ENCODE results near the gene TGM5.
"Not testable (repeated sequence)": the region's sequence is repeated elsewhere in the genome, so short reads cannot be mapped to it uniquely, and the experiment has no call there.

TGM5 gene

GRCh38 chr15:43266834-43267233 lies at the start of gene TGM5:
TGM5 (minus strand) TSS chr15:43266928; CDS start chr15:43266849, 79 bp downstream.
- DNase-seq (ENCODE audit: low spot score), result no peak
- FAIRE-seq, result no peak

DNA sequence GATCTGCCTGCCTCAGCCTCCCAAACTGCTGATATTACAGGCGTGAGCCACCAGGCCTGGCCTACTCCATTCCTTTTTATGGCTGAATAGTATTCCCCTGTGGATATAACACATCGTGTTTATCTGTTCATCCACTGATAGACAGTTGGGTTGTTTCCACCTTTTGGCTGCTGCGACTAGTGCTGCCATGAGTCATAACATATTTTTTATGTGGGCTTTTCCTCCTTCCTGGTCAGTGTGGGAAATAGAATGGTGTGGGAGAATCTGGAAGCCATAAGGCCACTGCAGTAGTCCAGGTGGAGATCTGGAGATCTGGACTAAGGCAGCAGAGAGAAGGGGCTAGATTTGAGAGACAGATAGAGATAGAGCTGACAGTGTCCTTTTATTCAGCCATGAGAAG lies 47.4 kb upstream of the TGM5 start:
- no peak for FAIRE-seq
- no peak for DNase-seq (ENCODE audit: low spot score)

DNA sequence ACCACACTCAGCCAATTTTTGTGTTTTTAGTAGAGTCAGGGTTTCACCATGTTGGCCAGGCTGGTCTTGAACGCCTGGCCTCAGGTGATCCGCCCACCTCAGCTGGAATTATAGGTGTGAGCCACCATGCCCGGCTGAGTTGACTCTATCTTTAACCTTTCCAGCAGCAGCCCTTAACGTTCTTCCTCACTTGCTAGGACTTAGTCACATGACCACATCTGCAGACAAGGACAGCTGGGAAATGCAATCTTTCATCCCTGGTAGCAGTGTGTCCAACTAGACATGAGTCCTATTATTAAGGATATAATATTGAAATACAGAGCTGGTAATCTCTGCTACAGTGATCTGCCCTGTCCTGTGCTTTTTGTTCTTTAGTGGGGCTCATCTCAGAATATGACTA lies 45.6 kb upstream of the TGM5 start:
- FAIRE-seq, result no peak
- no peak for DNase-seq (ENCODE audit: low spot score)

DNA sequence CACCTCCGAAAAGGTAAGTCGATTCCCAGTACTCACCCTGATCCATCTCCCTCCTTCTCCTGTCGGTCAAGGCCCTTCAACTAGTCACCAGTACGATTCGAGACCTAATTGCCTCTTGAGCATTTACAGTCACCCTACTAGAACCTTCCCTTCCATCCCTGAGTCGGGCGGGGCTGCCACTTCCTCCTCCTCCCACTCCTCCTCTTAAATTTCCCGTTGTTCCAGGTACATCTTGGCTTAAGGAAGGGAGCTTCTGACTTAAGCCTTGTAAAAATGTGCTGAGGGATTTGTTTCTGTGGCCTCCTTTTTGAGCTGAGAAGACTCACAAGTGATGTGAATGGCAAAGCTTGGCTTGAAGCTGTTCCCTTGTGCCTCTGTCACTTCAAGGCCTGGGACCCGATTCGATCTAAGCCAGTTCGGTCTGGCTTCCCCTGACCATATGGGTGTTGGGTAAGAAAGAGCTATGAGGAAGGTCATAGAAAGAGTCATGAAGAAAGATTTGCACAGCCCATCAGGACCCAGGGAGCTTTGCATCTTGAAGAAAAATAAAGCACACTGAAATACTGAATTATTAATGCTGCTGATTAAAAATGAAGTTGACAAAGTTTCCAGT lies 35.6 kb upstream of the TGM5 start, which contains the start of gene TGM7:
TGM7 (minus strand) TSS at position 51 of the 613 bp plus-strand sequence.
- FAIRE-seq (no peak), DNase-seq (ENCODE audit: low spot score) (no peak)

- FAIRE-seq (no peak), DNase-seq (ENCODE audit: low spot score) (no peak)
Observed at GRCh38 chr15:43299884-43300283, 33.2 kb upstream of the TGM5 start.

GRCh38 chr15:43299411-43299810 lies 32.7 kb upstream of the TGM5 start:
- DNase-seq (ENCODE audit: low spot score) (no peak), FAIRE-seq (no peak)

GRCh38 chr15:43294091-43294706 lies 27.5 kb upstream of the TGM5 start:
- no peak for DNase-seq (ENCODE audit: low spot score)
- no peak for FAIRE-seq

DNA sequence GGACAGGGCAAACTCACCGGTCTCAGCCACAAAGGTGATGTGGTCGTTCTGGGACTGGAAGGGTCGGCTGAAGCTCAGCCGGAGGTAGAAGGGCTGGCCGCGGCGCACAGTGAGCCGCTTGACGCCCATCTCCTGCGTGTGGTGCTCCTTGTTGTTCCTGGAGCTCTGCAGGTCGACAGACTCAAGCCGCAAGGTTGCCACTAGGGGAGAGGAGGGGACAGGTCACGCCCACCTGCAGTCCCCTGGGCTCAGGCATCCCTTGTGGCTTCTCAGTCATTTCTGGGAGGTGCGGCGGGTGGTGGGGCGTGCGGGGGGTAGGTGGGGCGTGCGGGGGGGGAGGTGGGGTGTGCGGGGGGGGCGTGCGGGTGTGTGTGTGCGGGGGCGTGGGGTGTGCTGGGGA lies 26.7 kb upstream of the TGM5 start:
- FAIRE-seq (no peak), DNase-seq (ENCODE audit: low spot score) (no peak)

- FAIRE-seq (no peak), DNase-seq (ENCODE audit: low spot score) (no peak)
Observed at GRCh38 chr15:43292375-43293078, 25.8 kb upstream of the TGM5 start.

DNA sequence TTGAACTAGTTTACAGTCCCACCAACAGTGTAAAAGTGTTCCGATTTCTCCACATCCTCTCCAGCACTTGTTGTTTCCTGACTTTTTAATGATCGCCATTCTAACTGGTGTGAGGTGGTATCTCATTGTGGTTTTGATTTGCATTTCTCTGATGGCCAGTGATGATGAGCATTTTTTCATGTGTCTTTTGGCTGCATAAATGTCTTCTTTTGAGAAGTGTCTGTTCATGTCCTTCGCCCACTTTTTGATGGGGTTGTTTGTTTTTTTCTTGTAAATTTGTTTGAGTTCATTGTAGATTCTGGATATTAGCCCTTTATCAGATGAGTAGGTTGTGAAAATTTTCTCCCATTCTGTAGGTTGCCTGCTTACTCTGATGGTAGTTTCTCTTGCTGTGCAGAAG lies 22.9 kb upstream of the TGM5 start:
- FAIRE-seq; DNase-seq (ENCODE audit: low spot score): not testable (repeated sequence)

- no peak for DNase-seq (ENCODE audit: low spot score)
- FAIRE-seq, result no peak
Observed at GRCh38 chr15:43287254-43287653, 20.5 kb upstream of the TGM5 start.

DNA sequence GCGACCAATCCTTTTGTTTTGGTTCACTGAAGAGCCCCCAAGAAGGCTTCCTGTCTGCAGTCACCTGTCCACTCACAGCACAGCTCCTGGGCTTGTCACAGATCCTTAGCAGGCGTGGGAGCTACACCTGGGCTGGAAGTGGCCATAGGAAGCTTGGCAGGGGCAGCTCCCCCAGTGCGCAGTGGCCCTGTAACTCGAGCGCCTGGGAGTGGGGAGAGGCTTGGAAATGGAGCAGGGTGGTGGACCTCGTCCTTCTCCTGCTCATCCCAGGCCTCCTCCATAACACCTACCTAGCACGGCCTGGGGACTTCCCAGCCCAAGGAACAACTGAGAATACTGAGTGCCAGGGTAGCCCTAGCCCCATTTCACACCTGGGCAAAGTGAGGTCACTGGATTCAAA lies 19.3 kb upstream of the TGM5 start:
- FAIRE-seq (no peak), DNase-seq (ENCODE audit: low spot score) (no peak)

DNA sequence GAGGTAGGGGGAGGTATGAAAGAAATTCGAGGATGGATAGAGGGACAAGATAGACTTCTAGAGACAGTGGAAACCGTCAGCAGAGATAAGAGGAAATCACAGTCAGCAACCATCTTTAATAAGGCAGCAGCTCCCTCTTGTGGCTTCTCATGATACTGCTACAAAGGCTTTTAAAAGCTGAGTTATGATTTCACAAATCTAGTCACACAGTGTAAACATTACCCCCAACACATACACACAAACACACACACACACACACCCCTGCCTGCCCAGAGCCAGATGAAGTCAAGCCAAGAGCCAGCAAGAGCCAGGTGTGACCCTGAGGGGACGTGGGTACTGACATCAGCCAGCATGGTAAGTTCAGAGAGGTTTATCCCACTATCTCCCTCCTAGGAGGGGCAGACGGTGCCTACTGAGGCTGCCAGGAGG lies 18.9 kb upstream of the TGM5 start:
- no peak for FAIRE-seq
- DNase-seq (ENCODE audit: low spot score), result peak; percentile 66

DNA sequence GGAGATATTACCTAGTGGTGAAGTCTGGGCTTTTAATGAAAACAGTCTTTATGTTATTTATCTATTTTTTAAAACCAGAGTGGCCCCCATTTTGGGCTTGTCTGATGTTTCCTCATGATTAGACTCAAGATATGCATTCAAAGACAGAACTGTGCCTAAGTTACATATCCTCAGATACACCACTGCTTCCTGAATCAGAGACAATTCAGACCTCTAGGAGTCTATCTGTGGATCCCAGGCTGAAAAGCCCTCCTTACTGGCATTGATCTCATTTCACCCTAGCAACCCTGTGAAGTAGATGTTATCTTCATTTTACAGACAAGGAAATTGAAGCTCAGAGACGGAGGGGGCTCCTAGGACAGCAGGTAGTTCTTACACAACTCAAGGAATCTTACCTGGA lies 16.8 kb upstream of the TGM5 start:
- no peak for FAIRE-seq

DNA sequence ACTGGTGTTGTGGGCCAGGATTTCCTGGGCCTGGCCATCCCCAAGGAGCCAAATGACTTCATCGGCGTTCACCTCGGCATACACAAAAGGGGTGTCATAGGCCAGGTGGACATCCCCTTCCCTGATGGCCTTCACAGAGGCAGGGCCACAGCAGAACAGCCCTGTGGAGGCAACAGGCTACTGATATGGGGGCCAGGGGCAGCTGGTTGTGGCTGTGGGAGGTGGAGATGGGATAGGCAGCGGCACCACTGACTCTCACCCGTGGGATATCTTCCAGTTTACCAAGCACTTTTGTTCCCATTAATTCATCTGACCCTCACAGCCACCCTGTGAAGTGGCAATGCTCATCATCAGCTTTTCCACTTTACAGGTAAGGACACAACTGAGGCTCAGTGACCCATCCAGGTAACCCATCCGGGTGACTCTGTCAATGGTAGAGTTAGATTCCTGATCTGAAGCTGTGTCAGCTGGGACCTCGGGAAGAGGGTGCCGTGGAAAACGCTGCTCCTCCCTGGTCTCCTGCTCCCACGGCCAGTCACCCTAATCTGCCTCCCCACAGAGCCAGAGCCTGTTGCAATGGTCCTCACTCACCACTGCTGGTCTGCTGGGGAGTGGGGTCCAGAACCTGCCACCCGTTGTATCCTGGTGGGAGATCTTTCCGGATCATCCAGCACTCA lies 15.3 kb upstream of the TGM5 start:
- FAIRE-seq, result no peak
- no peak for DNase-seq (ENCODE audit: low spot score)

More for the DNA sequence above, 16.8 kb upstream of the TGM5 start:
- no peak for DNase-seq (ENCODE audit: low spot score)

- no peak for FAIRE-seq
Observed at GRCh38 chr15:43280996-43281395, 14.3 kb upstream of the TGM5 start.

GRCh38 chr15:43279496-43279895 lies 12.8 kb upstream of the TGM5 start:
- FAIRE-seq, result no peak
- no peak for DNase-seq (ENCODE audit: low spot score)

More at GRCh38 chr15:43280996-43281395, 14.3 kb upstream of the TGM5 start:
- no peak for DNase-seq (ENCODE audit: low spot score)

DNA sequence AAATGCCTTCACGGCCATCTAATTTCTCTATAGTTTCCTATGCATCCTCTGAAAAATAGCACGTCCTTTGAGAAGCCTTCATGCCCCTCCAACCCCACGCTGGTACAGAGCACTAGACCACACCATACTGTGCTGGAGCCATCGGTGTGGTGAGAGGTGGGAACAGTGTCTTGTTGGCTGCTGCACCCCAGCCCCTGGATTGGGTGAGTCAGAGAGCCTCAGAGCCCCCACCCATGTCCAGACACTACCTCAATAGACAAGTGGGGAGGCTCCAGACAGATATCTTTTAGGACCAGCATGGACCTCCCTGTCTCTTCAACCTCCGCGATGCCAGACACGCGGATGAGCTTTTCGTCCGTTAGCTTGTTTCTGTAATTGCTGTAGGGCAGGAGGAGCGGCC lies 12.1 kb upstream of the TGM5 start:
- FAIRE-seq (no peak), DNase-seq (ENCODE audit: low spot score) (no peak)

DNA sequence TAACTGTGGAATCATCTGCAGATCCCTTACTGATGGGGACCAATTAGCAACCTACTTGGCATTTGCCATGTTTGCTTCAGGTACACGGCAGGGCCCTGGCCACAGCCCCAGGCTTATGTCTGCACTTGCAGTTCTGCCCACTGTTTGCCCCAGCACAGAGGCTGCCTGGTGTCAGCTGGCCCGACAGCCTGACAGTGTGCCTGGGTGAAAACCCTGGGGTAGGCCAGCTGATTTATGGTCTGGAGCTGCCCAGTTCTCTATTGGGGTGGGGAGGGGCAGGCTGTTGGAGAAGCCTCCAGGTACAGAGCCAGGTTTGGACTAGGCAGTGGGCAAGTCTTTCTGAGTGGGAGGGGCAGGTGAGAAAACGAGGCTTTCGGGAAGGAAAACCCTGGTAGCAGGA lies 11.2 kb upstream of the TGM5 start:
- DNase-seq (ENCODE audit: low spot score), result no peak
- FAIRE-seq, result no peak

- FAIRE-seq, result no peak
Observed at GRCh38 chr15:43277231-43277823, 10.6 kb upstream of the TGM5 start.

GRCh38 chr15:43276563-43277200 lies 10.0 kb upstream of the TGM5 start:
- DNase-seq (ENCODE audit: low spot score) (no peak), FAIRE-seq (no peak)

More at GRCh38 chr15:43277231-43277823, 10.6 kb upstream of the TGM5 start:
- no peak for DNase-seq (ENCODE audit: low spot score)

Data from urothelium cell line (cell line).